ENCODE measurements around the gene ARAP3.

- TF ChIP-seq CTCF (IDR thresholded peaks at IDR 0.05): no peak
- TF ChIP-seq POLR2A (IDR thresholded peaks at IDR 0.05): no peak
These were observed 3.6 kb upstream of the ARAP3 start for GRCh38 chr5:141685591-141685990.

All from body of pancreas (tissue), 4 donors.